MM.1S (cell line): ENCODE data around the gene TBC1D16.

Source experiments
- CTCF ChIP-seq: fragments of 300-600 bp; sonication (generic); IDR thresholded peaks from 2 replicates; pipeline ENCODE4 v1.5.1; 2016; ENCODE audit warnings: antibody characterized with exemption, low read length, mixed read lengths
- EZH2 ChIP-seq: fragments of 300-600 bp; sonication (generic); optimal IDR thresholded peaks from 2 replicates; pipeline ENCODE3; 2017; ENCODE audit warnings: low read depth, mild to moderate bottlenecking, antibody characterized with exemption, low read length, mixed read lengths

- TF ChIP-seq CTCF (no peak), EZH2 (no peak)
Measured at GRCh38 chr17:80071116-80071841, 35.6 kb upstream of the TBC1D16 start.
